Type B pancreatic cell (in vitro differentiated cells): ENCODE data around the gene BRWD1. TPM values are rescaled to one million over a fixed set of nuclear protein-coding genes. Genes with fewer than 3 reads are reported as not detected.

Source experiments
- DNase-seq: peaks from one replicate; pipeline ENCODE4 v3.0.0; 2021; ENCODE audit warnings: mixed read lengths; ENCODE audit not compliant: unreplicated experiment; ENCODE audit errors: extremely low spot score
- H3K27ac Mint-ChIP-seq: 2 replicates; pipeline ENCODE4 v1.8.0; 2021; ENCODE audit warnings: mild to moderate bottlenecking, mixed read lengths
- H3K27me3 Mint-ChIP-seq: 2 replicates; pipeline ENCODE4 v1.8.0; 2021; ENCODE audit warnings: mixed read lengths
- H3K36me3 Mint-ChIP-seq: 2 replicates; pipeline ENCODE4 v1.8.0; 2021; ENCODE audit warnings: mixed read lengths
- H3K4me1 Mint-ChIP-seq: one replicate; pipeline ENCODE4 v1.8.0; 2021; ENCODE audit warnings: mixed read lengths; ENCODE audit not compliant: unreplicated experiment
- H3K4me3 Mint-ChIP-seq: 2 replicates; pipeline ENCODE4 v1.8.0; 2021; ENCODE audit warnings: mild to moderate bottlenecking, mixed read lengths
- H3K9me3 Mint-ChIP-seq: 2 replicates; pipeline ENCODE4 v1.8.0; 2021; ENCODE audit warnings: mixed read lengths
- CTCF ChIP-seq: fragments of 200-600 bp; sonication (generic); conservative IDR thresholded peaks from 2 replicates; pipeline ENCODE4 v1.5.0; 2021; ENCODE audit warnings: antibody characterized with exemption, mild to moderate bottlenecking
- total RNA-seq: library from RNA; stranded (reverse); gene quantifications from 2 replicates; pipeline ENCODE4 v1.2.1, GENCODE V29; 2021; ENCODE audit warnings: low replicate concordance

Gene BRWD1
- total RNA-seq, 1 donor from 2014 or later: 48.0 TPM

- H3K36me3 Mint-ChIP-seq: peaks cover 44% of the 10 kb centered on the region
- H3K27me3 Mint-ChIP-seq: no peaks in the 10 kb centered on the region
- H3K9me3 Mint-ChIP-seq: no peaks in the 10 kb centered on the region
- no peak for TF ChIP-seq CTCF
- H3K4me3 Mint-ChIP-seq: no peak overlapping the region
- peak overlapping the region; percentile 65 for H3K27ac Mint-ChIP-seq
- no peaks in the 10 kb centered on the region for H3K4me1 Mint-ChIP-seq
- DNase-seq: no peak
These were observed 104.7 kb downstream of the BRWD1 start for GRCh38 chr21:39208624-39209333.

GRCh38 chr21:39204134-39204533 lies 109.3 kb downstream of the BRWD1 start:
- H3K4me1 Mint-ChIP-seq: no peaks in the 10 kb centered on the region
- H3K36me3 Mint-ChIP-seq: peaks cover 37% of the 10 kb centered on the region
- no peak overlapping the region for H3K4me3 Mint-ChIP-seq

GRCh38 chr21:39198800-39199199 lies 114.6 kb downstream of the BRWD1 start:
- Mint-ChIP-seq H3K27ac (no peak overlapping the region), H3K27me3 (no peaks in the 10 kb centered on the region), H3K9me3 (no peaks in the 10 kb centered on the region), H3K4me3 (no peak overlapping the region), H3K36me3 (peaks cover 39% of the 10 kb centered on the region), H3K4me1 (no peaks in the 10 kb centered on the region)
- TF ChIP-seq CTCF: no peak
- DNase-seq: no peak

More at GRCh38 chr21:39204134-39204533, 109.3 kb downstream of the BRWD1 start:
- TF ChIP-seq CTCF: peak; percentile 67
- H3K27ac Mint-ChIP-seq: no peak overlapping the region
- no peaks in the 10 kb centered on the region for H3K9me3 Mint-ChIP-seq
- no peaks in the 10 kb centered on the region for H3K27me3 Mint-ChIP-seq
- DNase-seq: no peak

- peaks cover 35% of the 10 kb centered on the region for H3K36me3 Mint-ChIP-seq
These were observed 115.8 kb downstream of the BRWD1 start for GRCh38 chr21:39197448-39198233.

GRCh38 chr21:39196838-39197237 lies 116.6 kb downstream of the BRWD1 start:
- no peak for TF ChIP-seq CTCF
- H3K36me3 Mint-ChIP-seq: peaks cover 33% of the 10 kb centered on the region
- H3K27ac Mint-ChIP-seq: no peak overlapping the region
- H3K4me3 Mint-ChIP-seq: no peak overlapping the region
- DNase-seq: no peak
- no peaks in the 10 kb centered on the region for H3K4me1 Mint-ChIP-seq
- no peaks in the 10 kb centered on the region for H3K9me3 Mint-ChIP-seq
- no peaks in the 10 kb centered on the region for H3K27me3 Mint-ChIP-seq

More at GRCh38 chr21:39197448-39198233, 115.8 kb downstream of the BRWD1 start:
- DNase-seq: no peak
- TF ChIP-seq CTCF: no peak
- no peak overlapping the region for H3K27ac Mint-ChIP-seq
- H3K4me3 Mint-ChIP-seq: no peak overlapping the region
- H3K9me3 Mint-ChIP-seq: no peaks in the 10 kb centered on the region
- no peaks in the 10 kb centered on the region for H3K27me3 Mint-ChIP-seq
- no peaks in the 10 kb centered on the region for H3K4me1 Mint-ChIP-seq
